Gastrocnemius medialis (tissue), 4 donors: ENCODE data around the gene SYP. TPM values are rescaled to one million over a fixed set of nuclear protein-coding genes. Genes with fewer than 3 reads are reported as not detected.

ENCODE experiments used
- ATAC-seq, 2 donors: fragments of 150-250 bp; one replicate each; pipeline ENCODE4 v1.9.1; 2016
- DNase-seq, 2 donors: peaks; one replicate each; pipeline ENCODE4 v3.0.0-alpha.2; 2019
- H3K27ac ChIP-seq, 4 donors: fragments of 200-600 bp; sonication (generic); 1 replicate in 1 of 4; 2 replicates in 3 of 4; pipeline ENCODE4 v1.5.1; 2016 to 2018; ENCODE audit warnings: mild to moderate bottlenecking in 2 of 4, moderate library complexity in 1 of 4
- H3K27me3 ChIP-seq, 3 donors: fragments of 200-600 bp; sonication (generic) in 2 of 3; 1 replicate in 1 of 3; 2 replicates in 2 of 3; pipeline versions ENCODE4 v1.5.1 to v1.6.0; 2016 to 2019; ENCODE audit warnings: mild to moderate bottlenecking in 1 of 3, moderate library complexity in 1 of 3
- H3K36me3 ChIP-seq, 2 donors: fragments of 200-600 bp; sonication (generic) in 1 of 2; one replicate each; pipeline ENCODE4 v1.5.1; 2017 to 2018
- H3K4me1 ChIP-seq, 2 donors: fragments of 200-600 bp; sonication (generic) in 1 of 2; one replicate each; pipeline ENCODE4 v1.5.1; 2016 to 2017; ENCODE audit warnings: mild to moderate bottlenecking in 2 of 2
- H3K4me3 ChIP-seq, 4 donors: fragments of 200-600 bp; sonication (generic) in 3 of 4; 1 replicate in 1 of 4; 2 replicates in 3 of 4; pipeline ENCODE4 v1.5.1; 2016 to 2019; ENCODE audit warnings: mild to moderate bottlenecking in 2 of 4
- H3K9me3 ChIP-seq, 3 donors: fragments of 200-600 bp; sonication (generic) in 2 of 3; 1 replicate in 1 of 3; 2 replicates in 2 of 3; pipeline ENCODE4 v1.5.1; 2016 to 2019
- CTCF ChIP-seq, 5 experiments: fragments of 450-650 bp in 3 of 5; fragments of 200-600 bp in 2 of 5; sonication (generic) in 2 of 5; IDR thresholded peaks in 4 of 5; conservative IDR thresholded peaks in 1 of 5; 1 replicate in 4 of 5; 2 replicates in 1 of 5; pipeline ENCODE4 v1.5.1; 2016 to 2019; ENCODE audit warnings: antibody characterized with exemption in 5 of 5, mild to moderate bottlenecking in 3 of 5, moderate library complexity in 3 of 5
- POLR2A ChIP-seq, 2 donors: fragments of 450-650 bp; IDR thresholded peaks; one replicate each; pipeline ENCODE4 v1.6.1; 2017; ENCODE audit warnings: antibody characterized with exemption in 2 of 2, mild to moderate bottlenecking in 2 of 2, moderate library complexity in 2 of 2
- in situ Hi-C, 4 donors: fragments of 200-750 bp; cut with MboI; loops; one replicate each; pipeline versions ENCODE4 v1.15.0 to v1.8.0; 2017; ENCODE audit warnings: low sequenced_read_pairs in 4 of 4
- intact Hi-C: fragments of 100-400 bp; cut with DNase I; formaldehyde crosslinking; loops from one replicate; pipeline ENCODE4 v1.15.1; 2023; ENCODE audit warnings: low total_unique reads
- total RNA-seq, 4 donors: library from RNA; depleted of rRNA; stranded (reverse); fragments of >200 nt; gene quantifications; one replicate each; pipeline versions ENCODE4 v1.1.0 to v1.2.3, GENCODE V29; 2016

Gene SYP
- total RNA-seq, 4 donors from 2014 or later = 0.15 to 3.9 (median 0.40) TPM

GRCh38 chrX:49247346-49247745 is 47.4 kb upstream of the SYP start:
- in situ Hi-C loops = no loop called here
- DNase-seq (no peak), ATAC-seq (no peak)
- no peak for TF ChIP-seq POLR2A (IDR thresholded peaks at IDR 0.05)
- no peak for TF ChIP-seq CTCF (IDR thresholded peaks at IDR 0.05 in 4 of 5, conservative IDR thresholded peaks at IDR 0.05 in 1 of 5)
- intact Hi-C loops = no loop called here
- Histone ChIP-seq H3K4me3 (no peak overlapping the region), H3K9me3 (no peaks in the 10 kb centered on the region), H3K27ac (no peak overlapping the region), H3K36me3 (peaks cover 0 to 15% of the 10 kb centered on the region in 2 donors), H3K4me1 (no peaks in the 10 kb centered on the region), H3K27me3 (no peaks in the 10 kb centered on the region)

DNA sequence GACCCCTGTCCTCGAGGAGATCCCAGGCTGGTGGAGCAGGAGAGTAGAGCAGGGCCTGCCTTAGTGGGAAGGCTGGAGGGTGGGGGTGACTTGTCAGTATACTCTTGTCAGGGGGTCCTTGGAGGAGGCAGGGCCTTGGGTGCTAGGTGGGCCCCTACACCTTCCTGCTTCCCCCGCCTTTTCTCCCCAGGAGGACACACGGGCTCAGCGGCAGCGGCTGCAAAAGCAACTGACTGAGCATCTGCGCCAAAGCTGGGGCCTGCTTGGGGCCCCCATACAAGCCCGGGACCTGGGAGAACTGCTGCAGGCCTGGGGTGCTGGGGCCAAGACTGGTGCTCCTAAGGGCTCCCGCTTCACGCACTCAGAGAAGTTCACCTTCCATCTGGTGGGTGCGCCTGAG is 46.5 kb upstream of the SYP start:
- Histone ChIP-seq H3K36me3 (peaks cover 0 to 15% of the 10 kb centered on the region in 2 donors), H3K4me3 (no peak overlapping the region), H3K9me3 (no peaks in the 10 kb centered on the region), H3K27ac (no peak overlapping the region), H3K4me1 (no peaks in the 10 kb centered on the region), H3K27me3 (no peaks in the 10 kb centered on the region)
- no peak for TF ChIP-seq POLR2A (IDR thresholded peaks at IDR 0.05)
- ATAC-seq (no peak), DNase-seq (no peak)
- in situ Hi-C loops (no loop called here), intact Hi-C loops (no loop called here)

DNA sequence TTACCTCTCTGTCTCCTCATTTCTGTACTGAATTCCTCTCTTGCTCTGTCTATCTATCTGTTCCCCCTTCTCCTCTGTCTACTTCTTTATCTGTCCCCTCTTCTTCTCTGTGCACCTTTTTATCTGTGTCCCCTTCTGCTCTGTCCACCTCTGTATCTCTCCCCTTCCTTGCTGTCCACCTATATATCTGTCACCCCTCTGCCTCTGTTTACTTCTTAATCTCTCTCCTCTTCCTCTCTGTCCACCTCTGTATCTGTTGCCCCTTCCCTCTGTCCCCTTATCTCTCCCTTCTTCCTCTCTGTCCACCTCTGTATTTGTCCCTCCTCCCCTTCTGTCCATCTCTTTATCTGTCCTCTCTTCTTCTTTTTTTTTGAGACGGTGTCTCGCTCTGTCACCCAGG is 44.2 kb upstream of the SYP start:
- in situ Hi-C loops (no loop called here), intact Hi-C loops (no loop called here)
- H3K27ac ChIP-seq = no peak overlapping the region
- no peak for ATAC-seq
- no peaks in the 10 kb centered on the region for H3K9me3 ChIP-seq
- no peaks in the 10 kb centered on the region for H3K27me3 ChIP-seq
- DNase-seq = no peak
- no peak for TF ChIP-seq CTCF (IDR thresholded peaks at IDR 0.05 in 4 of 5, conservative IDR thresholded peaks at IDR 0.05 in 1 of 5)
- no peak for TF ChIP-seq POLR2A (IDR thresholded peaks at IDR 0.05)
- no peak overlapping the region for H3K4me3 ChIP-seq
- H3K4me1 ChIP-seq = no peaks in the 10 kb centered on the region
- peaks cover 0 to 15% of the 10 kb centered on the region in 2 donors for H3K36me3 ChIP-seq

GRCh38 chrX:49243166-49243565 is 43.2 kb upstream of the SYP start:
- H3K4me3 ChIP-seq = no peak overlapping the region
- DNase-seq (no peak), ATAC-seq (no peak)
- intact Hi-C loops (no loop called here), in situ Hi-C loops (no loop called here)
- no peaks in the 10 kb centered on the region for H3K9me3 ChIP-seq
- no peak overlapping the region for H3K27ac ChIP-seq
- H3K36me3 ChIP-seq = peaks cover 0 to 15% of the 10 kb centered on the region in 2 donors
- H3K27me3 ChIP-seq = no peaks in the 10 kb centered on the region
- TF ChIP-seq CTCF (IDR thresholded peaks at IDR 0.05 in 4 of 5, conservative IDR thresholded peaks at IDR 0.05 in 1 of 5) = no peak
- TF ChIP-seq POLR2A (IDR thresholded peaks at IDR 0.05) = no peak
- H3K4me1 ChIP-seq = no peaks in the 10 kb centered on the region

- in situ Hi-C loops = no loop called here
- no peaks in the 10 kb centered on the region for H3K27me3 ChIP-seq
- no peak overlapping the region for H3K27ac ChIP-seq
- peaks cover 0 to 15% of the 10 kb centered on the region in 2 donors for H3K36me3 ChIP-seq
- no peak for TF ChIP-seq POLR2A (IDR thresholded peaks at IDR 0.05)
- no peak for TF ChIP-seq CTCF (IDR thresholded peaks at IDR 0.05 in 4 of 5, conservative IDR thresholded peaks at IDR 0.05 in 1 of 5)
- intact Hi-C loops = no loop called here
- H3K9me3 ChIP-seq = no peaks in the 10 kb centered on the region
- no peak for ATAC-seq
- H3K4me1 ChIP-seq = no peaks in the 10 kb centered on the region
- no peak overlapping the region for H3K4me3 ChIP-seq
- DNase-seq = no peak
Measured at GRCh38 chrX:49242545-49243066, 42.6 kb upstream of the SYP start.
